Epithelial cell of proximal tubule (primary cell): Measurements from ENCODE around the gene ABCB8. TPM values are rescaled to one million over a fixed set of nuclear protein-coding genes. Genes with fewer than 3 reads are reported as not detected.
A peak's percentile ranks its signal among the peaks of the same experiment; 100 is the strongest.

Source experiments
- DNase-seq: peaks from one replicate; pipeline ENCODE4 v3.0.0-alpha.2; 2011; ENCODE audit warnings: low read depth
- H3K4me3 ChIP-seq: 2 replicates; pipeline ENCODE4 v1.5.1; 2011; ENCODE audit warnings: low read depth, mild to moderate bottlenecking, low read length
- CTCF ChIP-seq: conservative IDR thresholded peaks from 2 replicates; pipeline ENCODE4 v1.5.1; 2012; ENCODE audit warnings: low read depth, mild to moderate bottlenecking, low read length
- total RNA-seq: library from RNA; depleted of rRNA; stranded (reverse); fragments of >200 nt; gene quantifications from 2 replicates; pipeline ENCODE4 v1.2.3, GENCODE V29; 2015

The ABCB8 gene
- total RNA-seq, result 31.8 and 36.7 TPM in 2 replicates

- TF ChIP-seq CTCF, result peak; percentile 43
- DNase-seq, result peak; percentile 85
- peak within 1 kb of the TSS; percentile 84 for H3K4me3 ChIP-seq
Observed at GRCh38 chr7:151028131-151028947, at the start of gene ABCB8. Gene ABCB8 (plus strand): TSS chr7:151028450. CDS start chr7:151028516, 66 bp downstream.

- no peak for TF ChIP-seq CTCF
- no peak for DNase-seq
- H3K4me3 ChIP-seq, result no peak overlapping the region
Observed at GRCh38 chr7:150979713-150980390, 48.4 kb upstream of the ABCB8 start.

- no peak for DNase-seq
- H3K4me3 ChIP-seq, result no peak overlapping the region
- TF ChIP-seq CTCF, result no peak
Observed at GRCh38 chr7:150980663-150981062, 47.6 kb upstream of the ABCB8 start.

- no peak for DNase-seq
- no peak for TF ChIP-seq CTCF
- H3K4me3 ChIP-seq, result no peak overlapping the region
Observed at GRCh38 chr7:150981644-150982043, 46.6 kb upstream of the ABCB8 start.

DNA sequence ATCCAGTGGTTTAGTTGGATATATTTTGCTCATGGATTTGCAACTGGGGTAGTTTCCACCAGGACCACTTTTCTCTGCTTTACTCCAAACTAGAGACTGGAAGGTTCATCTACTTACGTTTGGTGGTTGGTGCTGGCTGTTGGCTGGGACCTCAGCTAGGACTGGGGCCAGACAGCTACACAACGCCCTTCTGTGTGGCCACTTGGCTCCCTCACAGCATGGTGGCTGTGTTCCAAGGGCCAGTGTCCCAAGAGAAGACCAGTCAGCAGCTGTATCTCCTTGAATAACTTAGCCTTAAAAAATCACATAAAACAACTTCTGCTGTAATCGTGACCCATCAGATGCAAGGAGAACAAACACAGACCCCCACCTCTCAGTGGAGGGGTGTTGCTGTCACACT is 45.9 kb upstream of the ABCB8 start:
- no peak for TF ChIP-seq CTCF
- no peak for DNase-seq
- no peak overlapping the region for H3K4me3 ChIP-seq

DNA sequence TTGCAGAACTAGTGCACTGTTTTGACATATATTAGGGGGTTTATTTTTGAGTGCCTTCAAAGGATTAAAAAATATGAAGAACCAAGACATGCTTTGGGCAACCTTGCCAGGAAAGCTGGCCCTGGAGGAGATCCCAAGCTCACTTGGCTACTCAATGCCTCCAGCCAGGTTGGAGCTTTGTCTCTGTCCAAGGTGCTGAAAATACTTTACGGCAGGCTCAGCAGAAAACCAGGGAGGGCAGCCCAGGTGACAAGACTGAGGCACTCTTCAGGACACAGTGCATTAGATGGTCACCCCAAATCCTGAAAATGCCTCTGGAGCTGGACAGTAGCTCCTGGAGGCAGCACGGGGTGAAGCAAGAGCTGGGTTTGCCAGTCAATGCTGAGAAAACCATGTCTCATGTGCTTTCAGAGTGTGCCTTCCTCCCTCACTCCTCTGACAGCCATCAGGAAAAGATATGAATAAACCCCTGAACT is 44.3 kb upstream of the ABCB8 start:
- DNase-seq, result no peak
- no peak for TF ChIP-seq CTCF
- H3K4me3 ChIP-seq, result no peak overlapping the region
